Activated naive CD8-positive, alpha-beta T cell treated with anti-CD3 and anti-CD28 coated beads for 36 hours (primary cell): Measurements from ENCODE around the gene TTC28. TPM values are rescaled to one million over a fixed set of nuclear protein-coding genes. Genes with fewer than 3 reads are reported as not detected.

ENCODE experiments used
- DNase-seq: peaks from one replicate; pipeline ENCODE4 v3.0.0; 2021
- H3K27ac Mint-ChIP-seq: one replicate; pipeline ENCODE4 v1.8.0; 2022; ENCODE audit warnings: mild to moderate bottlenecking, moderate library complexity, mixed read lengths
- H3K27me3 Mint-ChIP-seq: one replicate; pipeline ENCODE4 v1.8.0; 2022; ENCODE audit warnings: mild to moderate bottlenecking, mixed read lengths
- H3K36me3 Mint-ChIP-seq: one replicate; pipeline ENCODE4 v1.8.0; 2021; ENCODE audit warnings: mild to moderate bottlenecking, mixed read lengths
- H3K4me1 Mint-ChIP-seq: one replicate; pipeline ENCODE4 v1.8.0; 2021; ENCODE audit warnings: mixed read lengths
- H3K4me3 Mint-ChIP-seq: one replicate; pipeline ENCODE4 v1.8.0; 2022; ENCODE audit warnings: mild to moderate bottlenecking, moderate library complexity, mixed read lengths
- H3K9me3 Mint-ChIP-seq: one replicate; pipeline ENCODE4 v1.8.0; 2022; ENCODE audit warnings: mixed read lengths
- total RNA-seq, 2 experiments: library from RNA; stranded (reverse); gene quantifications; one replicate each; pipeline ENCODE4 v1.2.3, GENCODE V29; 2021

TTC28 gene
- total RNA-seq, 2 experiments from 2014 or later, result 1.0 to 1.9 TPM

DNA sequence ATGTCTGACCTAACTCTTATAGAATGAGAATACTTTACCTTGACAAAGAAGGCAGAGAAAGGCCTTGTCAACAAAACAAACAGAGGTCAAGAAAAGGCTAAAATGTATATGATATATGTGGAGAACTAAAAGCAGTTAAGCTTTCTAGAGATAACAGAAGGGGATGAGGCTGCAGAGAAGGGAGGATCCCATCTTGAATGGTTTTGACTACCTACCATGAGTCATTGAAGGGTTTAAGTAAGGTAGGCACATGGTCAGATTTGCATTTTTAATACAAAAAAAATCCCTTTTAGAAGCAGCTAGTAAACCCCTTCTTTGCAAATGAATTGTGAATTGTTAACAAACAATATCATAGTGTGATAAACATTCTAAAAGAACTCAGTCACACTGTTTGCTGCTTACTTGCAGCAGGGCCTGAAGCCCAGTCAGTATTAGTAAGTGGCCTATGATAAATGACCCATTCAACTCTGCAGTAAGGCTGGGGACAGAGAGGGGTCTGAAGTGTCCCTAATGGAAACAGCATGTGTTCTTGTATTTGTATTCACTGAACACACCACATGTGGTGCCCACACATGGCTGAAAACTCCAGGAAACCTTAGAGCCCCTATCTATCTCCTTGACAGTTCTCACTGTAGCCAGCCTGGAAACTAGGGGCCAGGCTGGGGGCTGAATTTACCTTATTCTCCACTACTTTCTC, 431.8 kb downstream of the TTC28 start:
- Mint-ChIP-seq H3K36me3 (no peaks in the 10 kb centered on the region), H3K4me3 (no peak overlapping the region), H3K27me3 (no peaks in the 10 kb centered on the region), H3K27ac (no peak overlapping the region), H3K9me3 (no peaks in the 10 kb centered on the region), H3K4me1 (no peaks in the 10 kb centered on the region)
- DNase-seq, result no peak

DNA sequence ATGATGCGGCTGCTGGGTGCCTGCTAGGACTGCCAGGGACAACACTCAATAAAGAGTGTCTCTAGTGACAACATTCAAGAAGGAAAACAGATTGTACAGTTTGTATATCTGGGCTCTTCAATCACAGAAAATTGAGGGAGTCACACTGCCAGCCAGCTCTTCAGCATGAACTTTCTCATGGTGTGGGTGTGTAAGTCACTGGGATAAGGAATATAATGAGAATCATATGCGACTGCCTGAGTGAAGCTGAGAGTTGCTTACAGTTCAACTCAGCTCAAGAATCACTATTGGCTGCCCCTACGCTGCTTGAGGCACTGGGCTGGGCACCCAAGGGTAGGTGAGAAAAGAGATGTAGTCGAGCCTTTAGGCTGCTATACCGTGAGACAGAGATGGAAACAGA, 432.5 kb downstream of the TTC28 start:
- Mint-ChIP-seq H3K27me3 (no peaks in the 10 kb centered on the region), H3K4me3 (no peak overlapping the region), H3K9me3 (no peaks in the 10 kb centered on the region), H3K4me1 (no peaks in the 10 kb centered on the region), H3K36me3 (no peaks in the 10 kb centered on the region), H3K27ac (no peak overlapping the region)
- no peak for DNase-seq

DNA sequence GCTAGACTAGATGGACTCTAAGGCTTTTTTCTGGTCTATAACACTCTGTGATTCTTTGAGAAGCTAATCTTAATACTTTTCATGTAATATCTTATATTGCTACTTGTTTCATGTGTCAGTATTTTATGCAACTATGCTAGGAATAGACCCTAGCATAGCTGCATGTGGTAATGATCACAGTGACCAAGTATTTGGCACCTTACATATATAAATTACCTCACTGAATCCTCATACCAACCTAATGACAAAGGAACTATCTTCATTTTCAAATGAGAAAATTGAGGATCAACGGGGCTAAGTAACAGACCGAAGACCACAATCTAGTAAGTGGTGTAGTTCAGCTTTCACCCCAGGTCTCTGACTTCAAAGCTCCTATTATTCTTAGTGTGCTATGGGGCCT, 433.2 kb downstream of the TTC28 start:
- Mint-ChIP-seq H3K4me1 (no peaks in the 10 kb centered on the region), H3K4me3 (no peak overlapping the region), H3K36me3 (no peaks in the 10 kb centered on the region), H3K9me3 (no peaks in the 10 kb centered on the region), H3K27me3 (no peaks in the 10 kb centered on the region), H3K27ac (no peak overlapping the region)
- DNase-seq, result no peak

DNA sequence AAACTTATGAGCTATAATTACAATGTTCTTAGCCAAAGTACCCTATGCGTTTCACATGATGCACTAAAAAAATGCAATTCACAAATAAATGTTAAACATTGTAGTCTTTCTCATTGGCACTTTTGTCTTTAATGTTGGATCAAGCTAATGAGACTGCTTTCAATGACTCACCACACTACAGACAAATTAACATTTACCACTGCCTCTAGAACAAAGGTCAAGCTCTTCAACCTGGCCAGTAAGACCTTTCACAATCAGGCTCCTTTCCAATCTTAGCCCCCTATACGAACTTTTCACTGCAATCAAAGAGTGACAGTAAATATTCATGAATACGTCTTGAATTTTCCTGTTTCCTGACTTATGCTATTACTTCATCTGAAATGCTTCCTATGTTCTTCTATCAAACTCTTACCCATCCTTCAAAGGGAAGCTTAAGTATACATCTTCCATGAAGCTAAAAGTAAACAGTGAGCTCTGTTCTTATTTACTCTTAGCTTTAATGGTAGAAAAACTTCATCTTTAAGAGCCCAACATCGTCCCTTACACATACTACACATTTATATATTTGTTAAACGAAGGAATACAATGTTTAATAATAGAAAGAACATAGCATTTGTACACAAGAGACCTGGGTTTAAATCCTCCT, 433.9 kb downstream of the TTC28 start:
- Mint-ChIP-seq H3K27me3 (peaks cover 3% of the 10 kb centered on the region), H3K27ac (no peak overlapping the region), H3K36me3 (no peaks in the 10 kb centered on the region), H3K4me1 (no peaks in the 10 kb centered on the region), H3K4me3 (no peak overlapping the region), H3K9me3 (no peaks in the 10 kb centered on the region)
- no peak for DNase-seq

DNA sequence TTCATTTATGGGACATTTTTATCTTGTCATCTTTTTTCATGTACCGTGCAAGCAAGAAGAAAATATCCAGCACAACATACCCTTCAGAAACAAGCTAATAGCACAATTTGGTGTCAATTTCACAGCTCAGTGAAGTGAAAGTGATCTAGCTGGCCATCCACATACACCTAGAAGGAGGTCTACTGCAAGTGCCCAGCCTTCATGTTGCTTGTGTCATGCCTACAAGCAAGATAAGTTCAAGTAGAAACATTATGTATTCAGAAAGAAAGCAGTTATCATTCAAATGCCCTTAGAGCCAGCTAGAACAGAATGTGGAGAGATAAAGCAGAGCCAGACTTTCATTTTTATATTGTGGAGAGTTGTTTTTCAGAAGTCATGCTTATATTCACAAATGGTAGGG, 434.9 kb downstream of the TTC28 start:
- no peak for DNase-seq
- no peaks in the 10 kb centered on the region for H3K4me1 Mint-ChIP-seq
- no peak overlapping the region for H3K27ac Mint-ChIP-seq
- H3K4me3 Mint-ChIP-seq, result no peak overlapping the region
- H3K9me3 Mint-ChIP-seq, result no peaks in the 10 kb centered on the region
- peaks cover 3% of the 10 kb centered on the region for H3K27me3 Mint-ChIP-seq
- no peaks in the 10 kb centered on the region for H3K36me3 Mint-ChIP-seq

DNA sequence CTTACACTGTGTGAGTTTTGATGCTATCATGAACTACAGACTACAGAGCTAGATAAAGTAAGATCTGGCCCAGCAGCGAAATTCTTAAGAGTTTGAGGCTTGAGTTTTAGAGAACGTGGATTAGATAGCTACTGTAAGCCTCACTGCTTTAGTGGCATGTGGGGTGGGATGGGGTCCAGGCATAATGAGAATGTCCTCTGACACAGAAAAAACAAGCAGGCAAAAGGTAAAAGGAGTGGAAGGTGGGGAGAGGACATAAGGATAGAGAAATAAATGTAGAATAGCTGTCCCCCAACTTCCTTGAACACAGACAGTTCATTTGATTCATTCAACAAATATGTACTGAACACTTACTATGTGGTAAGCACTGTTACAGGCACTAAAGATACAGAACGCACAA, 436.1 kb downstream of the TTC28 start:
- DNase-seq, result no peak
- no peak overlapping the region for H3K27ac Mint-ChIP-seq
- H3K36me3 Mint-ChIP-seq, result no peaks in the 10 kb centered on the region
- H3K9me3 Mint-ChIP-seq, result no peaks in the 10 kb centered on the region
- no peak overlapping the region for H3K4me3 Mint-ChIP-seq
- no peaks in the 10 kb centered on the region for H3K4me1 Mint-ChIP-seq
- H3K27me3 Mint-ChIP-seq, result peaks cover 3% of the 10 kb centered on the region

DNA sequence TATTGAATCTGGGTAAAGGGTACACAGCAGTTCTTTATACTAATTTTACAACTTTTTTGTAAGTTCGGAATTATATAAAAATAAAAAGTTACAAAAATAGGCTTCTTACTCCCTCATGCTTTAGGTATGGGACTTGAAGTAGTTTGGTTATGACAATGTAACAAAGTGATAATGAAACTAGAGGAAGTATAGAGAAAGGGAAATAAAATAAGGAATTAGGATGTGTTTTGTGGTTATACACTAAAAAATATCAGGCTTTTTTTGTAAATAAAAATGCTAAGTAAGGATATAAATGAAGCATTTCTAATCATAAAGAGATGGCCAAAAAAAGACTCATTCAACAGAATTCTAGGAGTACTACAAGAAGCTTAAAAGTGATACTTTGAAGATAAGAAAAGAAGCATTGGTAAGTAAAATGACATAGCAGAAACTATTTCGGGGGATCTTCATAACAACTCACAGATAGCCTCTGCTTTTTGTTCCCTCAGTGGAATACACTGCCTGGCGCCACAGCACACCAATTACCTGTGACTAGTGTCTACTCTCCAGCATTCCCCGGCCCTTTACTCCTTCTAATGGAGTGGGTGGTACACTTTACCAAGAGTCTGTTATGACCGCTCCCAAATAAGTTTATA, 437.9 kb downstream of the TTC28 start:
- Mint-ChIP-seq H3K4me3 (no peak overlapping the region), H3K27ac (no peak overlapping the region), H3K4me1 (no peaks in the 10 kb centered on the region), H3K9me3 (no peaks in the 10 kb centered on the region), H3K36me3 (no peaks in the 10 kb centered on the region), H3K27me3 (peaks cover 3% of the 10 kb centered on the region)
- DNase-seq, result no peak

DNA sequence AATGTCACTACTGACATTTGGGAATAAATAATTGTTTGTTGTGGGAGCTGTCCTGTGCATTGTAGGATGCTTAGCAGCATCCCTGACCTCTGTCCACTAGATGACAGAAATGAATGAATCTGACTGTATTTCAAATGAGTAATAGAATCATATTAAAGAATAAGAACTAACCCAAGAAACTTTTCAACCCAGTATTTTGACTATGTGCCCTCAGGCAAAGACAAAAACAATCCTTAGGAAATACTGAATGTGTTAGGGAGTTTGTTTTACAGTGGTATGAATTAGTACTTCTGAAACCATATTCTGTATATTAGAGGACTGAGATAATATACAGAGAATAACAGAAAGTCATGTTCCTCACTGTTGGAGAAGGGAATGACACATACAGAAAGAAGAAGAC, 439.7 kb downstream of the TTC28 start:
- Mint-ChIP-seq H3K27ac (no peak overlapping the region), H3K36me3 (no peaks in the 10 kb centered on the region), H3K9me3 (no peaks in the 10 kb centered on the region), H3K27me3 (peaks cover 3% of the 10 kb centered on the region), H3K4me3 (no peak overlapping the region), H3K4me1 (no peaks in the 10 kb centered on the region)
- DNase-seq, result no peak

DNA sequence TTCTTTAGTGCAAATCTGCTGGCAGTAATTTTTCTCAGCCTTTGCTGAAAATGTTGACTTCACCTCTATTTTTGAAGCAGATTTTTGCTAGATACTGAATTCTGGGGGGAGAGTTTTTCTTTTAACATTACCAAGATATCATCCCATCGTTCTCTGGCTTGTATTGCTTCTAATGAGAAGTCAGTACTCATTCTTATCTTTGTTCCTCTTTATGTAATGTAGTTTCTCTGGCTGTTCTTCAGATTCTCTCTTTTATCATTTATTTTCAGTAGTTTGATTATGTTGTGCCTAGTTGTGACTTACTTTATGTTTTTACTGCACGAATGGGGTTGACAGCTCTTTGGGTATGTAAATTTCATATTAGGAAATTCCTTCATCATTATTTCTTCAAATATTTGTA, 441.9 kb downstream of the TTC28 start:
- DNase-seq, result no peak
- H3K4me3 Mint-ChIP-seq, result no peak overlapping the region
- no peaks in the 10 kb centered on the region for H3K4me1 Mint-ChIP-seq
- no peaks in the 10 kb centered on the region for H3K9me3 Mint-ChIP-seq
- H3K27me3 Mint-ChIP-seq, result peaks cover 3% of the 10 kb centered on the region
- H3K27ac Mint-ChIP-seq, result no peak overlapping the region
- H3K36me3 Mint-ChIP-seq, result no peaks in the 10 kb centered on the region

DNA sequence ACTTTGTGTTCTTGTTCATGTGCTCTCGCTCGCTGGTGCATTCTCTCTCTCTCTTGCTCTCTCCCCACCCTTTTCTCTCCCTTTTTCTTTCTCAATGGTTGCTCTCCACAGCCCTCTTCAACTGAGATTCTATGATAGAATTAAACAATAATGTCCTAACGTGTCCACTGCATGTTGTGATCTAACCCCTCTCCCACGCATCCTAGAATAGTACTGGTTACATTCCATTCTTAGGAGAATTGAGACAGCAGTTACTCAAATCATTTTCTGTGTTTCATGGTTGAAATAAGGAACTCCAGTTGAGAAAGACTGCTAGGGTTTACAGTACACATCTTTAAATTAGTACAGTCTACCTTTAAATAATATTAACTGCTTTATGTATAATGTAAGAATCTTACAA, 442.5 kb downstream of the TTC28 start:
- DNase-seq, result no peak
- H3K27ac Mint-ChIP-seq, result no peak overlapping the region
- no peaks in the 10 kb centered on the region for H3K4me1 Mint-ChIP-seq
- H3K27me3 Mint-ChIP-seq, result peaks cover 3% of the 10 kb centered on the region
- H3K9me3 Mint-ChIP-seq, result no peaks in the 10 kb centered on the region
- H3K4me3 Mint-ChIP-seq, result no peak overlapping the region
- H3K36me3 Mint-ChIP-seq, result no peaks in the 10 kb centered on the region

DNA sequence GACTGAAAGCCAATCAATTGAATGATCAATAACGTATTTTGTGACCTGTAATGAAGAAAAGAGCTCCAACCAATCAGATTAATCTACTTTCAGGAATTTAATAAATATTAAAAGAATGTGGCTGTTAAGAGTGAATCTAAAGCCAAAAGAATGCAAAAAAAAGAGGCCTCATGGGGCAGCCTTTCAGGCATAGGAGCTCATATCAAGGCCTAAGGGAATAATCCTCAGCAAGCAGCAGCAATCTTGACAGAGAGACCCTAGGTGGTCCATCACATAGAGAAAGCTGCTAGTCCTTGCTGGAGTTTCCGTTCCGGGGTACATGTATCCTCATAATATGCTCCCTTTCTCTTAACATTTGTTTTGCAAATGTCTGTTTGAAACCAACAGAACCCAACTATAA, 447.4 kb downstream of the TTC28 start:
- H3K4me1 Mint-ChIP-seq, result no peaks in the 10 kb centered on the region
- no peak overlapping the region for H3K4me3 Mint-ChIP-seq
- no peaks in the 10 kb centered on the region for H3K27me3 Mint-ChIP-seq
- no peaks in the 10 kb centered on the region for H3K9me3 Mint-ChIP-seq
- DNase-seq, result no peak
- H3K27ac Mint-ChIP-seq, result no peak overlapping the region
- peaks cover 1% of the 10 kb centered on the region for H3K36me3 Mint-ChIP-seq

DNA sequence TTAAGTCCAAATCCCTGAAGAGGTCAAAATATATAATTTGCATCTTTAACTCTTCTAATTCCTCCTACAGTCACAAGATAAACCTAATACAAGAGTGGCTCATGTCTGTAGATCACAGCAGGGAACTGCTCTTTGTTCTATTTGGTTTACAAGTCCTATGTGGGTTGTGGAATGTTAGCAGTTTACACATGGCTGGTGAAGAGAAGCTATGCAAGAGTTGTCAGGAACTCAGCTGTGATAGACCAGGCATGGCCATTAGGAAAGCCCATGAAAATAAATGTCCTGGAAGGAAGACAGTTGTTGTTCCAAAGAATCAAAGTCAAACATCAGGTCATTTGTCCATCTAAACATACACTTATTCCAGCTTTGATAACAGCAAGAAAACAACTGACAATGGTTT, 448.2 kb downstream of the TTC28 start:
- no peaks in the 10 kb centered on the region for H3K9me3 Mint-ChIP-seq
- no peaks in the 10 kb centered on the region for H3K4me1 Mint-ChIP-seq
- H3K4me3 Mint-ChIP-seq, result no peak overlapping the region
- H3K27me3 Mint-ChIP-seq, result no peaks in the 10 kb centered on the region
- H3K27ac Mint-ChIP-seq, result no peak overlapping the region
- no peak for DNase-seq
- peaks cover 1% of the 10 kb centered on the region for H3K36me3 Mint-ChIP-seq

DNA sequence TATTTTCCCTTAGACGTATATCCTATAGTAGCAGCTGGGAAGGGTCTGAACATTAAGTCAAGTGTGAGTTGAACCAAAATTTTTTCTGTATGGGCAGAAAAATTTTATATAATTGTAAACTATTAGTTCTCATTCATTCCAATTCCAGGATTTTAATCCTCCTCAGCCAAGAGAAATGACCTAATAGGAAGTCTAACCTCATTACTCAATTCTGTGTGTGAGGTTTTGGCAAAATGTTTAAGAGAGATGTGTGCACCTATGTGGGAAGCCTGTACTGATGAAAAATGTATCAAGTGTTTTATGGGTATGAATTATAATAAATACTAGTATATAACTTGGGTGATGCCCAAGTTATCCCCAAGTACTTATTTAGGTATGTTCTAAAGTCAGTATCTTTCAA, 449.0 kb downstream of the TTC28 start:
- H3K9me3 Mint-ChIP-seq, result no peaks in the 10 kb centered on the region
- H3K4me3 Mint-ChIP-seq, result no peak overlapping the region
- H3K27ac Mint-ChIP-seq, result no peak overlapping the region
- no peaks in the 10 kb centered on the region for H3K27me3 Mint-ChIP-seq
- H3K36me3 Mint-ChIP-seq, result peaks cover 1% of the 10 kb centered on the region
- no peaks in the 10 kb centered on the region for H3K4me1 Mint-ChIP-seq
- DNase-seq, result no peak

DNA sequence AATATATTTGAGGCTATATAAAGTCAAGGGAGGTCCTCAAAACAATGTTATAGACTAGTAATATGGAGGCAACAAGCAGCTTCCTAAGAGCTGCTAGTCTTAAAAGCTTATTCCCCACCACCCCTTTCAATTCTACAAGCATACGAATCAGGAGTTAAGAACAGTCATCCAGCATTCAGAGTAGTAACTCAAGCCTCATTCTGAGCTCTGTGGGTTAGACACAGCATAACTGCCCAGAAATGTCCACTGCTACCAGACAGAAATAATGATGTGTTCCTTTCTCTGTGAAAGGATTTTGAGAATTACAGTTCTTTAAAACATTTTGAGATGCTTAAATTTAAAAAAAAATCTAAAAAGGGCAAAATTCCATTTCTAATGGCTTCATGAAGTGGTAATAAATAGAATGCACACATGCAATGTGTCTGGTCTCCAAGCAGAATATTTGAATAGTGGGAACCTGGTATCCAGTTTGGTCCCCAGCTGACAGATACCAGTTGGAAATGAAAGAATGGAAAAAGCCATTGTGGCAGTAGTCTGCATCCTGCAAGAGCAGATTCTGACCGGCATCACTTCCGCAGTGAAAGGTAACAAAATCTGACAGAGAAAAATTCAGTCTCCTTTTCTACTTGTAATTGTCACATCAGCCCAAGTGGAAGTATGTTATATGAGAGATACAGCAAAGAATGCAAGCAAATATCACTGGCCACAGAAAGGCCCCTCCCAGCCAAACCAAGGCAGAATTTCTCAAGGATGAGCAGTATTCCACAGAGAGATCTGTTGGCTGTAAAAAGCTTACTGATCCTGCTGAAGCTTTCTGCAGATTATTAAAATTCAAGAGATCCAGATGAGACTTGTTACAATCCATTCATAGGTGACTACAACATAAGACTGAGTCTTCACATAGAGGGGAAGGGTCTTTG, 449.8 kb downstream of the TTC28 start:
- no peaks in the 10 kb centered on the region for H3K4me1 Mint-ChIP-seq
- H3K36me3 Mint-ChIP-seq, result peaks cover 1% of the 10 kb centered on the region
- no peak for DNase-seq
- no peak overlapping the region for H3K4me3 Mint-ChIP-seq
- H3K27me3 Mint-ChIP-seq, result no peaks in the 10 kb centered on the region
- H3K9me3 Mint-ChIP-seq, result no peaks in the 10 kb centered on the region
- no peak overlapping the region for H3K27ac Mint-ChIP-seq

DNA sequence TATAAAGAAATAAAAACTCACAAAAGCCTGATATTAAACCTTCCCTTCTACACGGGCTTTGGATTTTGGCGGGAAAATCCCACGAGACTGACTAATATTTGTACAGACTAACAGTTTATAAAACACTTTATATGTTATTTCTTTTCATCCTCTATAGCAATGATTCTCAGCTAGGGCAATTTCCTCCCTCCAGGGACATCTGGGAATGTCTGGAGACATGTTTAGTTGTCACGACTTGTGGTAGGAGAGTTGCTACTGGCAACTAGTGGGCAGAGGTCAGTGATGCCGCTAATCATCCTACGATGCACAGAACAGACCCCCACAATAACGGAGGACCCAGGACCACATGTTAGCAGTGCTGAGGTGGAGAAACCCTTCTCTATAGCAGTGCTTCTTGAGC, 455.8 kb downstream of the TTC28 start:
- Mint-ChIP-seq H3K27me3 (no peaks in the 10 kb centered on the region), H3K36me3 (peaks cover 1% of the 10 kb centered on the region), H3K9me3 (no peaks in the 10 kb centered on the region), H3K4me3 (no peak overlapping the region), H3K4me1 (no peaks in the 10 kb centered on the region), H3K27ac (no peak overlapping the region)
- no peak for DNase-seq
